HG03432 (cell line): ENCODE results near the gene RPS14.

Experiments used
- ATAC-seq: cut with Tn5 transposase; IDR thresholded peaks from one replicate; pipeline ENCODE4 v1.9.1; 2021; ENCODE audit warnings: mild to moderate bottlenecking, moderate library complexity; ENCODE audit not compliant: unreplicated experiment

RPS14 gene

DNA sequence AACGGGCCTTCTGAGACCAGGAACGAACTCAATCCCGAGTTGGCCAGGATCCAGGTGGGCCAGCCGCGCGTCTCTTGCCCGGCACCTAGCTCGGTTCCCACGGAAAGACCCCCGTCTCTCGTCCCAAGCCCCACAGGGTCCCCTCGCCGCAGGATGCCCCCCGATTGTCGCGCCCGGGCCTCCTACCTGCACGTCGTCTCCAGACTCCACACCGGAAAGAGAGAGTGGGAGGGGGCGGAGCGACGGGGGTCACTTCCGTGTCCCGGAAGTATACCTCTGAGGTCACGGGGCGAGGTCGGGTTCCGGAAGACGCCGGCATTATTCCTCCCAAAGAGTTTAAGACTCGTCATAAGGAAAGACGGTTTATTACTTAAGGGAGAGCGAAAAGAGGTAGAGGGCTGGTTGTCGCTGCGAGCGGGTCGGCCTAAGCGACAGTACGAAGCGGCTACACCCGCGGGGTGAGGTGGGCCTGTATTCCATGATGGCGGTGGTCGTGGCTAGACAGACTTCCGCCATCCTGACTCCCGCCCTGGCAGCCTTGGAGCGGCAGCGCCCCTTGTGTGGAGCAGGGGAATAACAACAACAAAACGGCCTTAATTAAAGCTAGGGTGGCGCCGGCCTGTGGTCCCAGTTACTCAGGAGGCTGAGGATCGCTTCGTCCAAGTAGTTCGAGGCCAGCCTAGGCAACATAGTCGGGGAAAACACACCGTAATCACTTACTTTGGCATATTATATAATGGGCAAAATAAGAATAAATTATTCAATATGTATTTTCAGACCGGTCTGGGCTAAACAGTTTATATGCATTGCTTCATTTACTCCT lies at the start of gene RPS14:
Gene RPS14, minus strand, starts transcription at position 223 of the 823 bp plus-strand sequence. CDS start 2,006 bp downstream, outside the sequence.
- peak; percentile 98 for ATAC-seq

DNA sequence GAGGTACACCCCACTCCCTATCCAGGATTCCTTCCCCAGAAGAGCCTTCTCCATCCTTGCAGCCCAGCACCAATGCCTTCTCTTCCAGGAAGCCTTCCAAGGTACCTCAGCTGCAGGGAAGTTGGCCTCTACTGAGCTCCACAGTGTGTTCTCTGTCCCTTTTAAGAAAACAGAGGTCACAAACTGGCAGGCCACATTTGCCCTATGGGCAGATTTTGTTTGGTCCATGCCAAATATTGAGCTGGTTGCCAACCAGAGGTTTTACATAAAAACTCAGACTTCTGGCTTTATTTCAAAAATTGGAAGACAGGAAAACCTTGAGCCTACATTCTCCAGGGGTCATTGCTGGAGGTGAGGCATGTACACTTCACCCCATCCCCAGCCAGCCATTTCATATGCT lies 49.4 kb upstream of the RPS14 start:
- ATAC-seq, result no peak

DNA sequence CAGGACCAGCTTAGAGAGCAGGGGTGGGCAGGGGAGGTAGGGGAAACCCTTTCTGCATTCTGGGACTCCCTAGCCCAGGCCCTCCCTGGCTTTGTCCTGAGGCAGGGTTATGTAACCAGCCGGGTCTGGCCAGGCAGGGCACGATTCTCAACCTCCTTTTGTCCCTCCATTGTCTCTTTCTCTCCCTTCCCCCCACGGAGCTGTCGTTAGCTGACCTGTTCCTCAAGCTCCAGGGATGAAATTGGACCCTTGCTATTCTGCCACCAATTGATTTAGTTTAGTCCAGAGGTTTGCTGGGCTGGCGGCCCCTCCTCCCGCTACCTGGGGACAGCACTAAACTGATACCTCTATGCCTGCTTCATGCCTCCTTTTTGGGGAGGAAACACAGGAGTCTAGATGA lies 49.0 kb upstream of the RPS14 start:
- no peak for ATAC-seq

DNA sequence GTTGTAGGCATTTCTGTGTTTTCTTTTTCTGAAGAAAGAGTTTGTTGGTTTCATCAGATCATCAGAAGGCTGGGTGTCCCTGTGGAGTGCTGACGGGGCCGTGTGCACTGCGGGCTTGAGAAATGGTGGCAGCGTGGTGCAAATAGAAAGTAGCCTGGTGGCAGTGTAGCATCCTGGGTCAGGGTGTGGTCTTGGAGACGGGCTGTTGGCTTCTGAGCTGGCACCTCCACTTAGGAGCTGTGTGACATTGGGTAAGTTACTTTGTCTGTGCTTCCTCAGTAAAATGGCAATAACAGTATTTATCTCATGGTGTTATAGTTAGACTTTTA lies 48.4 kb upstream of the RPS14 start:
- ATAC-seq, result no peak

DNA sequence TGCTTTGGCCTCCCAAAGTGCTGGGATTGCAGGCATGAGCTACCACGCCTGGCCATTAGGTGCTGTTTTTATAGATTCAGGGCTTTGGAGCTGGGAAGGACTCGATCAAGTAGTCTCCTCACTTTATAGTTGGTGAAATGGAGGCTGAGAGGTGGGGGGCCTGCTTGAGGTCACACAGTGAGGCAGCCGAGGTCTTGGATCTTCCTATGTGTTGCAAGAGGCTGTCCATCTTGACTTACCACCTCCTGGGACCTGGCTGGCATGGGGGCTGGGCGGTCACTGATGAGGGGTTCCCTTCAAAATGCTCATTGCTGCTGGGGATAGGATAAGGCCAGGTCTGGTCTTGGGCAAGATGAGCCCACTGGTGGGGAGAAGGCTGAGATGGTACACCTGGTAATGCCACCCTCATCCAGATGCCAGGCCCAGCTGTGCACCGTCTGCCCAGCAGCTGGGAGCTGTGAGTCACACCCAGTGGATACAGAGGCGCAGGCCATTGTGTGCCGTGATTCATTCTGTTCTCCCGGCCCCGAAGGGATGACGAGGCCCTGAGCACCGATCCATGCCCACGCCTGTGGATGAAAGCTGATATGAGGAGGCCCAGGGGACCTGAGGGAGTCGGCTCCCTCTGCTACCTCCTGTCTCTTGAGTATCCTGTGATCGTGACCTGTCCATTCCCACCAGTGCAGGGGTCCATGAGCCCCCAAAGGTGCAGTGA lies 47.9 kb upstream of the RPS14 start:
- ATAC-seq, result no peak

DNA sequence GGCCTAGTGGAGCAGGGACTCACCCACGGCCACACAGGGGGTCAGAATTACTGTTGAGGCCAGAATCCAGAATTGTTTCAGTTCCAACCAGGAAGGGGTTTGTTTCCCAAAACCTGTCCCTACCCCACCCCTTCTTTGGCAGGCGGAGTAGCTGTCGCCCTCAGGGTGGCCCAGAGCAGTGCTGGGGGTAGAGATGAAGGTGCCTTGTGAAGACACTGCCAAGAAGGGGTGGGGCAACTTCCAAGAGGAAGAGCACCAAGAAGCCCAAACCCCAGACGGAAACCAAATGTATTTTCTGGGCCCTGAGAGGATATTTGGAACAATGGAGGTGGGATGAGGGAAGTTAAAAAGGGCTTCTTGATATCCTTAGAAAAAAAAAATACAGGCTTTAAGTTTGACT lies 47.0 kb upstream of the RPS14 start:
- ATAC-seq, result no peak

DNA sequence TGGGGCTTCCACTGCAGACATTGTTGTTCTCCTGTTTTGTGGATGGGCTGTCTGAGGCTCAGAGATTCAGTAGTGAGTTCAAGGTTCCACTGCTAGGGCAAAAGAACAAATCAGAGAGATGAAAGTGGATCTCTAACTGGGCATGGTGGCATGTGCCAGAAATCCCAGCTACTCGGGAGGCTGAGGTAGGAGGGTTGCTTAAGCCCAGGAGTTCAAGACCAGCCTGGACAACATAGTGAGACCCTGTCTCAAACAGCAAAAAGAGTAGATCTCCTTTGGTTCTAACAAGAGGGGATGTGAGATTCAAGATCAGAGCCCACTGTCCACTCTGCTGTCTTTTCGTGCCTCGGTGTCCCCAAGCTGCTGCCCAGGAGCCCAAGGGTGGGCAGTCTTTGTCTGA lies 46.6 kb upstream of the RPS14 start:
- no peak for ATAC-seq

DNA sequence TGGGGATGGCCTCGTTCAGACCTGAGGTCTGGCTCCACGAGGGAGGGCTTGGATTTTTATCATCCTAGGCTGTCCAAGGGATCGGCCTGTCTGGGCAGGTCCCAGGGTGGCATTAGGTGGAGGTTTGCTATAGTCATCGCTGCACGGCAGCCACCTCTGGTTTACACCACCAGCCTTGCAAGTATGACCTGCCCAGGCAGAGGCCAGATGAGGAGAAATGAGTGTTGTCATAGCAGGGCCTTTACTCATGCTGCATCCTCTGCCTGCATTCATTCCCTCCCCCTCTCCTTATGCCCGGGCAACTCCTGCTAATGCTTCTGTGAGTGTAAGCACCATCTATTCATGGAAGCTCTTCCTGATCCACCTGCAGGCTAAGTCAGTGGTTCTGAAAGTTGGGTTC lies 43.1 kb upstream of the RPS14 start:
- ATAC-seq, result no peak

DNA sequence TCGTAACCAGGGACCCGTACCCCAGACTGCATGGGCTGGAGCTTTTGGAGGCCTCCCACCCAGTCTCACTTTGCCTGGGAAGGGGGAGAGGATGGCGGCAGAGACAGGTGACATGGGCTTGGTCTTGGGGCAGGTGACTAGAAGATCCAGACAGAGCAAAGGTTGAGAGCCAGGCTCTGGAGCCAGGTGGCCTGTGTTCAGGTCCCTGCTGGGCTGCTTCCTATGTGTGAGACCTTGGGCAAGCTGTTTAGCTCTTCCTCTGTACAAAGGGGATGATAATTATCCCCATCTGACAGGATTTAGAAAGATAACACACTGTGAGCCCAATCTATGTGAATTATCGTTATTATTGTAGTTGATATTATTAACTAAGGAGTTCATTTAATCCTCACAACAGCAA lies 42.3 kb upstream of the RPS14 start:
- ATAC-seq, result no peak

DNA sequence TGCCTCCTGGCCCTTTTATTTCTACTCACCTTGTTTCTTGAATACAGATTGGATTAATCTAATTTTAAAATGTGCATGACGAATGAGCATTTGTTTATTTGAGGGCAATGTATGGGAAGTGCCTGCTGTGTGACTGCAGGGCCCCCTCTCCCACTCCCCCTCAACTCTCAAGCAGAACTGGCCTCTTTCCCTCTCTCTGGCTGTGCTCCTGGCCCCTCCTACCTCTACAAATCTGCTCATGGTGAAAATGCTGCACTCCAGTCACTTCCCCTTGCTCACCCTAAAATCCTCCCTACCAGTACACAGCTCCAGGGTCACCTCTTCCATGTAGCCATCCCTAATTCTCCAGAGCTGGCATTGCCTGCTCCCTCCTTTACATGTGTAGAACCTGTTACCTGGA lies 41.2 kb upstream of the RPS14 start:
- ATAC-seq, result no peak

DNA sequence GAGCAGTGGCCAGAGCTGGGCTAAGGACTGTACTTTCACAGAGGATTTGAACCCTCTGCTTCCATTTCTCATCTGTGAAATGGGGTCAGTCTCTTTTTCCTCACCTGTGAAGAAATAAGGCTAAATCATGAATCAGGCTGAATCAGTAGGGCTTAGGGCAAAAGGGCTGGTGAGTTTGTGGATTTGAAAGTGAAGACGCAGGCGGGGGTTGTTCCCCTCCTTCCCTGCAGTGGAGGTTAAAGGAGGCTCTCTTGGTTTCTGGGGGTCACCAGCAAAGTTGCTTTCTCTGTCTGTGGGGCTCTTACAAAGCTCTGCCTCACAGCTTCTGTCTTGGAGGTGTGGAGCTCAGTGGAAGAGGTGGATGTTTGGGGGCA lies 40.7 kb upstream of the RPS14 start:
- no peak for ATAC-seq

DNA sequence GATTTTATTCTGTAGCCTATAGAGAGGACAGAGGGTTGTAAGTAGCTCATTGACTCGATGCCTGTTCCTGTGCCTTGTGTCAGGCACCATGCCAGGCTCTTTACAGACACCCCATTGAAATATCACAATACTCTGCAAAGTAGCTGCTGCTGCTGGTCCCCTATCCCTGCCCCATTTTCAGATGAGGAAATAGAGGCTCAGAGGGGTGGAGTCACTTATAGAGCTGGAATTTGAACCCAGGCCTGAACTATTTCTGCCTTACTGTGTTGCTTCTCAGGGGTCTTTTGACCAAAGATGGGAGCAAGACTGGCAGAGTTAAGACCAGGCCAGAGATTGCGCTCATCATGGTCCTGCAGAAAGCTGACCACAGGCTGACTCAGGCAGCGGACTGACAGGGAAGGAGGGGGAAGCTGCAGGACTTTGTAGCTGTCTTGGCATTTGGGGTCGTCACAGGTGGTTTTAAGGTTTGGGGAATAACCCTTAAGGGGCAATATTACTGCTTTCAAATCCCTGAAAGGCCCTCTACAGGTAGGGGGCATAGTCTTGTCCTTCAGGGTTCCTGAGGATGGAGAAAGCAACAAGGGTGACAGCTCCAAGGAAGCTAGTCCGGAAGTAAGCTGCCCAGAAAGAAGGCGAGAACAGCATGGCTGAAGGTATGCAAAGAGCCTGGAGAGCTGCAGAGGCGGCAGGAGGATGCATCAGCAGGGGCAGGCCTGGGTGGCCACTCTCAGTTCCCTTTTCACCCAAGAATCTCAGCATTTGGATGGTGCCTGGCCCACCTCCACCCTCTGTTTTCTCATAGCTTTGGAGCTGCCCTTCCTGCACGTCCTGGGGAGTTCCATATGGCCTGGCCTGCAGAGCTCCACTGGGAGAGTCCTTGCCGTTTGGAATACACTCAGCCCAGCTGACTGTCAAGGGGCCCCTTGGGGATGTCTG lies 40.1 kb upstream of the RPS14 start:
- ATAC-seq, result peak; percentile 77

DNA sequence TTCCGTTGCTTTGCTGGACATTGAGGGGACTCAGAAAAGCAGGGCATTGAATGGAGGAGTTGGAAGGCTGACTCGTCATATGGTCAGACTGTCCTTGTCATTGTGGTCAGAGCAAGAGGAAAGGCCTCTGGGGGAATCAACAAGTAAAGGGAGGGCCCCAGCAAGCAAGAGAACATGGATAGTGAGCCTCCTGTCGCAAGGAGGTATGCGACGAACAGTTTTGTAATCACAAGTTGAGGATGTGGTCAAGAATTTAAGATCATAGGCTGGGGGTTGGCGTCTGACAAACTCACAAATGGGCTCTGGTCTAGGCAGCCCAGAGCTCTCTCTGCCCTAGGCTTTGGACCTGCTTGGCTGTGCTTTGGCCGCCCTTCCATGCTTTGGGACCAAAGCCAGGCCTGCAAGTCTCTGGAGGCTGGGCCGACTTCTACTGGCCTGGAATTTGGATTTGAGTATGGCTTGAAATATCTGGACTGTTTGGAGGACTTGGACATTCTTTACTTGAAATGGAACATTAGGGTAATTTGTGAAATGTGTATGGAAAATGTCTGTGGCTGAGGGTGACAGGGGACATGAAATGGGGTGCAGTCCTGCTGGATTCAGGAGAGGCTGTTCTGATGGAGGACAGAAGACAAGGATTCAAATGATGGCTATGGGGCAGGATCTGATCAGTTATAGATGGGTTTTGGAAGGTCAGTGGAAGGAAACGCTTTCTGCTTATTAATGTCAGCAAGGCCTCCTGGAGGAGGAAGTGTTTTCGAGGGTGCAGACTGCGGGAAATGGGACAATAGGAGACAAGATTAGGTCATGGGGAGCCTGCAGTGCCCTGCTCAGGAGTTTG lies 39.2 kb upstream of the RPS14 start:
- ATAC-seq, result no peak

DNA sequence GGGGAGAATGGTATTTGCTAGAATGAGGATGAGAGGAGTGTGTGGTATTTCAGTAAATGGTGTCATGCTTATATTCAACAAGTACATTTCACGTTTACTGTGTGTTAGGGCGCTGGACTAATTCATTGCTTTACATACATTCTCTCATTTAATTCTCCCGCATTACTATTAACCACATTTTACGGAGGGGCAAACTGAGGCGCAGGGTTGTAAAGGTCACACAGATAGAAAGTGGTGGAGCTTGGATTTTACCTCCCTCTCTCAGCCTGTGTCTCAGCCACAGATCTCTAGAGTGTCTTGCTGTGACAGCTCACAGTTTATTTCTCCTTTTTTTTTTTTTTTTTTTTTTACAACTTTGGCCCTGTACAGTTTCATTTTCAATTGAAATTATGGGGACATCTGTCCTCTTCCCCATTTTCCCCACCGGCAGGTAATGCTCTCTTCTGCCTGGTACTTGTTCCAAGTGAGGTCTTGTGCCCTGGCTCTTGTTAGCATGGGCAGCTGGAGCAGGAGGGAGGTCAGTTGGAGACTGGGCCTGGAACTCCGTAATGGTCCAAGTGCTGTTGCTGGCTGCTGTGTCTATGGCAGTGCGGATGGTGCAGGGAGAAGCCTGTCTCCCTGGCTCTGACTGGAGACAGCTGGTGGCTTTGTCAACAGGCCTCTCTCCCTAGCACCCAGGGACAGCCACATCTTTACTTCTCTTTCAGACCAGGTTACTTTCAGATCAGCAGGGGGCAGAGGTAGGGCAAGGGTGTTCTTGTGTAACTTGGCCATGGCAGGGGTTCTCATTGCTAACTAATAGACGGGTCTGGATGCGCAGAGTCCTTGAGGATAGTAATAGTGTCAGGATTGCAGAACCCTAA lies 37.9 kb upstream of the RPS14 start:
- no peak for ATAC-seq

DNA sequence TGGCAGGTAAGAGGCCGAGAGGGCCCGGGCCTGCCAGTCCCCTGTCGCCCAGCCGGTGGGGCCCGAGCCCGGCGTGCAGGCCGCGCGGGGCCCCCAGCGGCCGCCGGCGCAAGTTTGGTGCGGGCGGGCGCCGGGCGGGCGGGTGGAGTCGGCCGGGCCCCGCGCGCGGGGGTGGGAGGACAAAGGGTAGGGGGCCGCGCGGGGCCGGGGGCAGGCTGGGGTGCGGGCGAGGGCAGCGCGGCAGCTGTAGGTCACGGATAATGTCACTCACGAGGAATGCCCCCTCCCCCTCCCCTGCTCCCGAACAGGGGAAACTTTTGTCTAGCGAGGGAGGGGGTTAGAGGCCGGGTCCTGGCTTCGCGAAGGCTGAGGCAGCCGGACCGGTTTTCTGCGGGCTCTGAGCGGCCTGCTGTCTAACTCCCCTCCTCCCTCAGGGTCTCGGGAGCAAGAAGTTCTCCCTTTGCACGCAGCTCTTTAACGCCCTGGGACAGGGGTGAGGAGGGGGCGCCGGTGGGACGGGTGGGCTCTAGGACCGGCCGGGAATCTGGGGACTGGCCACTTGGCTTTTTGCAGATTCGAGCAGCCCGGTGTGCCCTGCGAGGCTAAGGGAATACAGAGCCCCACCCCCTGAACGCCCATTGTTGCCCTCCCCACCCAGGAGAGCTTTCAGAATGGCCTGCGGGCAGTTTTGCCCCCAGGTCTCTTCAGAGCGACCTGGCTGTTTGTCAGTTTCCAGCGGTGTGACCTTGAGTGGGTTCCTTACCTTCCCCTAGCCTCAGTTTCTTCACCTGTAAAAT lies 37.1 kb upstream of the RPS14 start:
- ATAC-seq, result peak; percentile 29

DNA sequence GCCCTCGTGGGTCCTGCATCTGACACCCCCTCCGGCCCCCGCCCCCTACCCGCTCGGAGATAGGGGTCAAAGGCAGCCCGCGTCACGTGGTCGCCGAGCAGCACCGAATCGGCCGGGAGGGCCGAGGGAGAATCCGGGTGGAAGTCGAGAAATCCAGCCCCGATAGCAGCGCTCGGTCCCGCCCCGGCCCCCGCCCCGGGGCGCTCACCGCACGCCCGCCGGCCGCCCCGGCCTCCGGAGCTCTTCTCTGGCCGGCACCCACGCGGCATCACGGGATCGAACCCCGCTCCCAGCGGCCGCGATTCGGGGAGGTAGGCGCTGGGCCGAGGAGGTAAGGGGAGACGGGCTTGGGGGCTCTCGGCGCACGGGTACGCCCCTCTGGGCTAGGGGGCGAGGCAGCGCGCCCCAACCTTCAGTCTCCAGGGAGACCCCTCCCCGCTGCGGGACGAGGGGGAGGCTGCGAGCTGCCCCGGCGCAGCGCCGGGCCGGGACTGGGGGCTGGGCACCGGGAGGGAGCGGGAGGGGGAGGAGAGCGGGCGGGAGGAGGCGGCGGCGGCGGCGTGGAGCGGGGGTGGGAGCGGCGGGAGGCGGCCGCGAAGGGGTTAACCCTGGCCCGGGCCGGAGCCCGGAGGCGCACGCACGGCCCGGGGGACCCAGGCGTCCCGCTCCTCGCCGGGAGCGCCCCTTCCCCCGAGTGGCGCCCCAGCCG lies 36.3 kb upstream of the RPS14 start:
- ATAC-seq, result peak; percentile 25

DNA sequence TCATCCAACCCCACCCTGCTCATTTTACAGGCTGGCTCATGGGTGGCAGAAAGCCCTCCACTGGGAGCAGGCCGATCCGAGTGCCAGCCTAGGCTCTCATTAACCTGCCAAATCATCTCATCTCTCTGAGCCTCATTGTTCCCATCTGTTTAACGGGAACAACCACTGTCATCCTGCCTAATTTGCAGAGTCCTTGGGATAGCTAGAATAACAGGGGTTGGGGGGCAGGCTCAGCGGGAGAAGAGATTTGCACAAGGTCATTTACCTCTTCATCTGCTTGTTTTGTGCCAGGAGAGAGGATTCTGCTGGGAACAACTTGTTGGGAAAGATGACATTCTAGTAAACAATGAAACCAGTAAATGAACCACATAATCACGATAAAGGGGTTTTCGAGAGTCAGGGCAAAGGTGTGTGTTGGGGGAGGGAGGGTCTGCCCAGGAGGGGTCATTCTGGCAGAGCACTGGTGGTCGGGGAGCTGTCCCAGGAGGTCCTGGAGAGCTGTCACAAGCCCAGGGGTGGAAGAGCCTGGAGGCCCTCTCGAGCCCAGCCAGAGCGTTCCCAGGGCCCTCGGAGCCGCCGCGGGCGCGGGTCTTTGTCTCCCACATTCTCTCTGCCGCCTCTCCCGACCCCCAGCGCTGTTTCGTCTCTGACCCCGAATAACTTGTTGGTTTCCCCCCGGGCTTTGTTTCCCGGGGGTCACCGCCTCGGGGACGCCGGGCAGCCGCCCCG lies 35.6 kb upstream of the RPS14 start:
- ATAC-seq, result no peak

DNA sequence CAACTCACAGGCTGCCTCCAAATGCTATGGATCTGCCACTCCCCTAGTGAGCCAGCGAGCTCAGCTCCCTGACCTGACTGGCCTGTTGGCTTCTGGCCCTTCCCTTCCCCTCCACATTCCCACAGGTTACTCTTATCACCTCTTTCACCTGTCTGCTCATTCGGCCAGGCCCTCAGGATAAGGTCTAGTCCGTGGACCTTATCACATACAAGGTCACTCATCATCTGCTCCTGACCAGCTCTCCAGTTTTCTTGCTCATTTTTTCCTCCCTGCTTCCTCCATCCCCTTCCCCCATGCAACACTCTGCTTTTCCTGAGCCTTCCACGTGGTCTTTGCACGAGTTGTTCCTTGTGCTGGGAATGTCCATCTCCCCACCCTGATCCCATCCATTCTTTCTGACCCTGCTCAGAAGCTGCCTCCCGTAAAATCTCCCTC lies 32.5 kb upstream of the RPS14 start:
- ATAC-seq, result no peak
